Measurements from ENCODE around the gene CFAP299.

DNA sequence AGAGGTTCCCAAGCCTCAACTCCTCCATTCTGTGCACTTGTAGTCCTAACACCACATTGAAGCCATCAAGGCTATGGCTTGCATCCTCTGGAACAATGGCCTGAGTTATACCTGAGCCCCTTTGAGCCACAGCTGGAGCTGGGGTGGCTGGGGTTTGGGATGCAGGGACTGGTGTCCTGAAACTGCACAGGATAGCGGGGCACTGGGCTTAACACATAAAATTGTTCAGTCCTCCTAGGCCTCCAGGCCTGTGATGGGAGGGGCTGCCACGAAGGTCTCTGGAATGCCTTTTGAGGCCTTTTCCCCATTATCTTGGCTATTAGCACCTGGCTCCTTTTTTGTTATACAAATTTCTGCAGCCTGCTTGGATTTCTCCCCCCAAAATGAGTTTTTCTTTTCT, 35.5 kb downstream of the CFAP299 start:
- TF ChIP-seq SIN3A (IDR thresholded peaks at IDR 0.05; ENCODE audit: borderline replicate concordance in 2 of 2, control insufficient read depth in 1 of 2, low read depth in 2 of 2, low read length in 2 of 2) (no peak), RBM34 (IDR thresholded peaks at IDR 0.05; ENCODE audit: borderline replicate concordance, insufficient read depth, low read length) (no peak), SOX6 (IDR thresholded peaks at IDR 0.05) (no peak), REST (IDR thresholded peaks at IDR 0.05; ENCODE audit: borderline replicate concordance) (no peak), REST (CRISPR knock-in tag; IDR thresholded peaks at IDR 0.05; ENCODE audit: low read depth) (no peak)

All from K562 (cell line).